Neural crest cell (in vitro differentiated cells): ENCODE results near the gene XYLT1. TPM values are rescaled to one million over a fixed set of nuclear protein-coding genes. Genes with fewer than 3 reads are reported as not detected.

ENCODE experiments used
- DNase-seq: peaks from one replicate; pipeline ENCODE4 v3.0.0; 2021; ENCODE audit warnings: low read depth, mixed read lengths, low spot score
- H3K27ac Mint-ChIP-seq: one replicate; pipeline ENCODE4 v1.8.0; 2021; ENCODE audit warnings: mild to moderate bottlenecking, mixed read lengths; ENCODE audit not compliant: unreplicated experiment
- H3K27me3 Mint-ChIP-seq: 2 replicates; pipeline ENCODE4 v1.8.0; 2021; ENCODE audit warnings: low read depth, mild to moderate bottlenecking, mixed read lengths
- H3K36me3 Mint-ChIP-seq: 2 replicates; pipeline ENCODE4 v1.8.0; 2021; ENCODE audit warnings: low read depth, mild to moderate bottlenecking, mixed read lengths
- H3K4me1 Mint-ChIP-seq: 2 replicates; pipeline ENCODE4 v1.8.0; 2021; ENCODE audit warnings: mixed read lengths
- H3K4me3 Mint-ChIP-seq: one replicate; pipeline ENCODE4 v1.8.0; 2021; ENCODE audit warnings: mild to moderate bottlenecking, mixed read lengths
- H3K9me3 Mint-ChIP-seq: 2 replicates; pipeline ENCODE4 v1.8.0; 2021; ENCODE audit warnings: mixed read lengths
- total RNA-seq: library from RNA; stranded (reverse); gene quantifications from 2 replicates; pipeline ENCODE4 v1.2.1, GENCODE V29; 2021
- TF ChIP-seq, protein P1 (sequence below): fragments of 200-600 bp; sonication (generic); conservative IDR thresholded peaks from 2 replicates; pipeline ENCODE4 v1.5.0; 2021; ENCODE audit warnings: antibody characterized with exemption, mild to moderate bottlenecking

Gene XYLT1
- total RNA-seq, 1 donor from 2014 or later = 15.0 TPM

DNA sequence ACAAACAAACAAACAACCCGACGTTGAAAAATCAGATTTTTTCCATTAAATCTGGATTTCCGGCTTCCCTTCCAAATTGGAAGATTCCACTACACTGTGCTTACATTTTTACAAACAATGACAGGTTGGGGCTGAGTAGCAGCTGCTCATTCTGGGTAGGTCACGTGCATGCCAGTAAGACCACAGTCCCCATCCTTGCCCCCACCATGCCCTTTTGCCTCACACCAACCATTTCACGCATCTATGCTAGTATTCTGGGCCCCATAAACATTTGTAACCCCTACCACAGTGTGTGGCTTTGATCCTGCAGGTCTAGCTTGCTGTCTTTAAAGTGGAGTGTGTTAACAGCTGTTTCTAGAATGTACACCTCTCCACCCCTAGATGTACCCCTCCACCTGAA lies 366.1 kb downstream of the XYLT1 start:
- Mint-ChIP-seq H3K36me3 (no peaks in the 10 kb centered on the region), H3K9me3 (peaks cover 7% of the 10 kb centered on the region)

DNA sequence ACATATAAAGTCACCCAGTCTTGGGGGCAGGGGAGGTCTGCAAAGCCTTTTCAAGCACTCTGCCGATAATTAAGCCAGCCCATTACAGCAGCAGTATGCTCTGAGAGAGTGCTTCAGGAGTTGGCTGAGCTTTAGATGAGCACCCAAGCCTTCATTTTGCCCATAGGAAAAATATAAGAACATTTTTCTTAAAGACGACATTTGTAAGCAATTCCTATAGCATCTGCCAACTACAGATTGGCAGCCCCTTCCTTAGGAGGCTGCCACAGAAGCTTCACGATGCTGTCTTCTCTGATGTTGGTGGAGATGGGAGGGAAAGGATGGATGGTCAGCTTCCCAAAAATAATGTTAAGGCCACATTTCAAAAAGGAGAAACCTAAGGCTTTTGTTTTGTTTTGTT lies 367.5 kb downstream of the XYLT1 start:
- no peak overlapping the region for H3K4me3 Mint-ChIP-seq
- no peak for DNase-seq
- H3K27me3 Mint-ChIP-seq = no peaks in the 10 kb centered on the region
- peaks cover 7% of the 10 kb centered on the region for H3K9me3 Mint-ChIP-seq
- no peaks in the 10 kb centered on the region for H3K36me3 Mint-ChIP-seq
- peaks cover 21% of the 10 kb centered on the region for H3K4me1 Mint-ChIP-seq
- no peak overlapping the region for H3K27ac Mint-ChIP-seq
- TF ChIP-seq, protein P1, sequence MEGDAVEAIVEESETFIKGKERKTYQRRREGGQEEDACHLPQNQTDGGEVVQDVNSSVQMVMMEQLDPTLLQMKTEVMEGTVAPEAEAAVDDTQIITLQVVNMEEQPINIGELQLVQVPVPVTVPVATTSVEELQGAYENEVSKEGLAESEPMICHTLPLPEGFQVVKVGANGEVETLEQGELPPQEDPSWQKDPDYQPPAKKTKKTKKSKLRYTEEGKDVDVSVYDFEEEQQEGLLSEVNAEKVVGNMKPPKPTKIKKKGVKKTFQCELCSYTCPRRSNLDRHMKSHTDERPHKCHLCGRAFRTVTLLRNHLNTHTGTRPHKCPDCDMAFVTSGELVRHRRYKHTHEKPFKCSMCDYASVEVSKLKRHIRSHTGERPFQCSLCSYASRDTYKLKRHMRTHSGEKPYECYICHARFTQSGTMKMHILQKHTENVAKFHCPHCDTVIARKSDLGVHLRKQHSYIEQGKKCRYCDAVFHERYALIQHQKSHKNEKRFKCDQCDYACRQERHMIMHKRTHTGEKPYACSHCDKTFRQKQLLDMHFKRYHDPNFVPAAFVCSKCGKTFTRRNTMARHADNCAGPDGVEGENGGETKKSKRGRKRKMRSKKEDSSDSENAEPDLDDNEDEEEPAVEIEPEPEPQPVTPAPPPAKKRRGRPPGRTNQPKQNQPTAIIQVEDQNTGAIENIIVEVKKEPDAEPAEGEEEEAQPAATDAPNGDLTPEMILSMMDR = no peak

More for the DNA sequence above, 366.1 kb downstream of the XYLT1 start:
- Mint-ChIP-seq H3K27me3 (no peaks in the 10 kb centered on the region), H3K27ac (peak overlapping the region; percentile 43), H3K4me3 (no peak overlapping the region), H3K4me1 (peaks cover 21% of the 10 kb centered on the region)
- TF ChIP-seq, protein P1 = no peak
- no peak for DNase-seq

DNA sequence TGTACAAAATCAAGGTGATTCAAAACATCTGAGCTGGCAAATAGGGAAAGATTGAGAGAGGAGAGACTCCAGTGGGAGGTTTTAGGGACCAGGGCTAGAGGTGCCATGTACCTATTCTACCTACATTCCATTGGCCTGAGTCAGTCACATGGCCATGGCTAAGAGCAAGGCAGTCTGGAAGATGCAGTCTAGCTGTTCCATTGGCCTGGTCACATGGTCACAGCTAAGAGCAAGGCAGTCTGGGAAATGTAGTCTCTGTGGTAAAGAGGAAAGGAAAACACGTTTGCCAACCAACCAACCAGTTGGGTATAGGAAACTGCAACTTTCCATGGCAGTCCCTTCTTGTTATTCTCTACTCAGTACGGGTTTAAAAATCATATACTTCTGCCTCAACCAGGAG lies 369.1 kb downstream of the XYLT1 start:
- TF ChIP-seq, protein P1 = no peak
- Mint-ChIP-seq H3K9me3 (peaks cover 7% of the 10 kb centered on the region), H3K4me1 (peaks cover 19% of the 10 kb centered on the region), H3K36me3 (no peaks in the 10 kb centered on the region), H3K27me3 (no peaks in the 10 kb centered on the region), H3K27ac (no peak overlapping the region), H3K4me3 (no peak overlapping the region)
- no peak for DNase-seq

DNA sequence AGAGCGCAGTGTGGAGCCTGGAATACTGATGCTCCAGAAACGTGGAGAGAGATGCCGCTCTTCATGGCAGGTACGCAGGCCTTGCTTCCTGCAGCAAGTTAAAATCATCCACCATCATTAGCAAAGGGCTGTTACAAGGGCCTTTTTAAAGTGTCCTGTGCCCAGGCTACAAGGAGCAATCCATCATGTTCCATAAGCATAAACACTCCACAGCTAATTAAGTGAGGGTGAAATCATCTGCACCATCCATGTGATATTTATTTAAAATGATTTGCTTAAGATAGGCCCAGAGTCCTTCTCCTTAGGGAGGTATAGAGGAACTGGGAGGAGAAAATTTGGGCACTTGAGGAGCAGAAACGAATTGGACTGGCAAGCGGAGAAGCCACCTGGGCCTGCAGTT lies 372.1 kb downstream of the XYLT1 start:
- Mint-ChIP-seq H3K9me3 (peaks cover 7% of the 10 kb centered on the region), H3K36me3 (no peaks in the 10 kb centered on the region), H3K27me3 (peaks cover 8% of the 10 kb centered on the region), H3K4me3 (no peak overlapping the region), H3K4me1 (no peaks in the 10 kb centered on the region), H3K27ac (no peak overlapping the region)
- DNase-seq = no peak
- TF ChIP-seq, protein P1 = no peak

DNA sequence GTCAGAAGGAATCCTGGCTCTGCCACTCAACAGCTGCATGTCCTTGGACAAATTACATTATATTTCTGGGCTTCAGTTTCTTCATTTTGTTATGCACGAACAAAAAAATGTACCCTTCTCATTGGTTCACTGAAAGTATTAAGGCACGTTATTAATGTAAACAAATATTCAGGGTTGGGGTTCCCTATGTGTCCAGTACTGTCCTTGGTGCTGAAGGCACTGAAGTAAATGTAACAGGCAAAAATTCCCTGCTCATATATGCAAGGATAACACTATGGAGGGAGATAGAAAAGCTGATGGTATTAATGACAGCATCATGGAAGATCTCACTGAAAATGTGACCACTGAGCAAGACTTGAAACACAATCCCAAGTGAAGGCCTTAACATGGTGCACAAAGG lies 386.6 kb downstream of the XYLT1 start:
- DNase-seq = no peak
- TF ChIP-seq, protein P1 = no peak
- Mint-ChIP-seq H3K9me3 (peaks cover 9% of the 10 kb centered on the region), H3K27ac (no peak overlapping the region), H3K27me3 (peaks cover 11% of the 10 kb centered on the region), H3K36me3 (no peaks in the 10 kb centered on the region), H3K4me3 (no peak overlapping the region), H3K4me1 (peaks cover 35% of the 10 kb centered on the region)

DNA sequence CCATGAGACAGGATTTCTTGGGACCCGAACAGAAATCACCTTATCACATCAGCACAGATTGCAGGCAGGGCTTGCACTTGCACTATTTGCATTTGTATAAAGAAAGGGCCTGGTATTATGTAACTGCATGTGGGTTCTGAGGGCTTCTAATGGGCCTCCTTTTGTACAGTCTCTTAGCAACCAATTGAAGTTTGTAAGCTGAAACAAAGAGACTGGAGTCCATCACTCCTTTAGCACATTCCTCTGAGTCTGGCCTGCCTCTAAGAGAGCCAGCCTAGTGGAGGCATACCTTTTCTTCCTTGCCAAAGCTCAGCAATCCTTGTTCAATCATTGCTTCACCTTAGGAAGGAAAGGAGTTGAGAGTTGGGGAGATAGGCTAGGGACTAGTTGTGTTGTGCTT lies 387.1 kb downstream of the XYLT1 start:
- H3K27ac Mint-ChIP-seq = peak overlapping the region; percentile 90
- H3K4me1 Mint-ChIP-seq = peaks cover 38% of the 10 kb centered on the region
- TF ChIP-seq, protein P1 = no peak
- peaks cover 9% of the 10 kb centered on the region for H3K9me3 Mint-ChIP-seq
- H3K4me3 Mint-ChIP-seq = peak overlapping the region; percentile 43
- no peak for DNase-seq
- H3K27me3 Mint-ChIP-seq = peaks cover 11% of the 10 kb centered on the region
- H3K36me3 Mint-ChIP-seq = no peaks in the 10 kb centered on the region
